H1 (cell line): Measurements from ENCODE around the gene ASAP2.

Experiments used
- CTCF ChIP-seq, 3 experiments: IDR thresholded peaks; 1 replicate in 2 of 3; 2 replicates in 1 of 3; pipeline versions ENCODE4 v1.5.1 to v1.6.1; 2011; ENCODE audit warnings: low read length in 3 of 3, mild to moderate bottlenecking in 3 of 3, inconsistent platforms in 2 of 3, low read depth in 1 of 3, moderate library complexity in 1 of 3; ENCODE audit not compliant: insufficient read depth in 1 of 3; ENCODE audit errors: control extremely low read depth in 1 of 3
- HDAC2 ChIP-seq, 2 experiments: fragments of 300-600 bp in 1 of 2; sonication (generic) in 1 of 2; IDR thresholded peaks; 2 replicates each; pipeline ENCODE4 v1.6.1; 2011 to 2012; ENCODE audit warnings: low read depth in 2 of 2, low read length in 2 of 2, mild to moderate bottlenecking in 2 of 2, moderate library complexity in 2 of 2, borderline replicate concordance in 1 of 2, inconsistent platforms in 1 of 2
- MAFK ChIP-seq: IDR thresholded peaks from 2 replicates; pipeline ENCODE4 v1.6.1; 2012; ENCODE audit warnings: low read depth, mild to moderate bottlenecking, improper control_type of control experiment, low read length
- MAX ChIP-seq: IDR thresholded peaks from 2 replicates; pipeline ENCODE4 v1.6.1; 2012; ENCODE audit warnings: inconsistent platforms
- ZNF274 ChIP-seq: IDR thresholded peaks from 2 replicates; pipeline ENCODE4 v1.7.0; 2012; ENCODE audit warnings: low read length, borderline replicate concordance; ENCODE audit errors: extremely low read depth

GRCh38 chr2:9200633-9201015, 6.0 kb upstream of the ASAP2 start:
- TF ChIP-seq CTCF (IDR thresholded peaks at IDR 0.05; ENCODE audit: control extremely low read depth in 1 of 3, insufficient read depth in 1 of 3, low read depth in 1 of 3, low read length in 3 of 3): no peak
- TF ChIP-seq ZNF274: no peak
- TF ChIP-seq MAX: no peak
- no peak for TF ChIP-seq MAFK
- no peak for TF ChIP-seq HDAC2 (IDR thresholded peaks at IDR 0.05; ENCODE audit: borderline replicate concordance in 1 of 2, low read depth in 2 of 2, low read length in 2 of 2)
